Activated T-cell treated with anti-CD3 and anti-CD28 coated beads for 1 hour (primary cell): Measurements from ENCODE around the gene SPTBN1.

ENCODE experiments used
- DNase-seq: peaks from one replicate; pipeline ENCODE4 v3.0.0-alpha.2; 2020; ENCODE audit warnings: low read depth

Gene SPTBN1

DNA sequence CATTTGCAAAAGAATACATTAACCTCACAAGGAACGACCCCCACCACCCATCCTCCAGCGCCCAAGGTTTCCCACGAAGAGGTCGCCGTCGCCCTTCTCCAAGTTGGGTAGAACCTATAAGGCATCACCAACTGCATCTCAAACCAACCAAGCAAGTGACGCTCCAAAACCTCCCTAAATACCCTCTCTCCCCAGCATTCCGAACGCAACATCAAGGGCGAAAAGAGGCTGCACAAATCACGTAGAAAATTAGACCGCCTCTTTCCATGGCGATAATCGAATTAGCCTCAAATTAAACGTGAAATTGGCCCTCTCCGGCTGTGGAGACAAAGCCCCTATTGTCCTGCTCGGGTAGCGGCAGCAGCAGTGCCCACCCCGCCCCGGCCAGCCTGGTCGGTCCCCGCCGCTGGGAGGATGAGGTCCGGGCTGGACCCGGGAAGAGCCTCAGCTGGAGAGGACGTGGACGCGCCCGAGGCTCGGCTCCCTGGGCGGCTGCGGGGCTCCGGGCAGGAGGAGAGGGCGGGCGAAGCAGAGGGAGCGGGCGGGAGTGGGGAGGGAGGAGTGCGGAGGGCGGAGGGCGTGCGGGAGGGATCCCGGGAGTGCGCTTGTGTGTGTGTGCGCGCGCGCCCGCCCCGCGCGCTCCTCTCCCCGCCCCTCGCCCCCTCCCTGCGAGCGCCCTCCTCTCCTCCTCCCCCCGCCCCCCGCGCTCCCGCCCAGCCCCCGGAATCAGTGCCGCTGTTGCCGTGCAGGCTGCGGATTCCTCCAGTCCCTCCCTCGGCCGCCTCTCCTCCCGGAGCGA, at the start of gene SPTBN1:
TSS of gene SPTBN1 (plus strand) at position 765 of the 799 bp plus-strand sequence. CDS start 70,092 bp downstream, outside the sequence.
- DNase-seq, result no peak

DNA sequence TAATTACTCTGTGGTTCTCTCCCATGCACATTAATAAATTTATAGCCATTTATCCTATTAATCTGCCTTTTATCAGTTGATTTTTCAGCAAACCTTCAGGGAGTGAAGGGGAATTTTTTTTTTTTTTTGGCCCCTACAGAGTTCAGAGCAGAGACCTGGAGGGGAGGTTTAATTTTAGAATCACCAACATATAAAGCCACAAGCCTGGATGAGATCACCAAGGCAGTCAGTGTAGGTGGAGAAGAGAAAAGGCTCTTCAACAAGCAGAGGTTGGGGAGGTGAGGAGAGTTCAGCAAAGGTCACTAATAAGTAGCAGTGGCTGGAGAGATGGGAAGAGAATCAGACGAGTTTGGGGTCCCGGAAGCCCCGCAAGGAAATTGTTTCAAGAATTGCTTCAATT, 48.4 kb upstream of the SPTBN1 start:
- DNase-seq, result no peak

GRCh38 chr2:54408288-54408687, 47.8 kb upstream of the SPTBN1 start:
- DNase-seq, result no peak

GRCh38 chr2:54409752-54410151, 46.4 kb upstream of the SPTBN1 start:
- DNase-seq, result no peak

- no peak for DNase-seq
These were observed 44.2 kb upstream of the SPTBN1 start for GRCh38 chr2:54411801-54412354.

DNA sequence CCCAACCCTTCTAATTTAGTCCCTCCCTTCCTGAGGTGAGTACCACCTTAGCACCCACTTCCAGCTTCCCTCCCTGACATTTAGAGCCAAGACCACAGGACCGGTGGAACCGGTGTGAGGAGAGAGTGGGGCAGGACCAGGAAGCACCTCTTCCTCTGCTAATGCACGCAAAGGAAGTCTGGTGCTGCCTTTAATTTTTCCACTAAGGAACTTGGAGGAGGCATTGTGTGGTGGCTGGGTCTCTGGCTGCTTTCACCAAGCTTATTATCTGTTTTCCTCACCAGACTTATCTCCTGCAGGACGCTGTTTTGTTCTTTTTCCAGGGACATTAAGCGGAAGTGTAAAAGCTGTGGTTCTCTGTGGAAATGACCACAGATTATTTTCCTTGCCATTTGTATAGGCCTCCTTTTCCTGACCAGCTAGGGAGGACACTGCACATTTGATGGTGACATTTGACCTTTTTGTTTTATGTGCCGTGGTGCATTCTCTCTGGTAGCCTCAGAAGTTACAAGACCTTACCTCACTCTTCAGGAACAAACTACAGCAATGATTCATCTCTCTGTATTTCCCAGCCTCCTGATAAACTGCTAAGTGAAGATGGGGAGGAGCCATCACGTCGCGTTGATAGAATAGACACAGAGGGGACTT, 39.8 kb upstream of the SPTBN1 start:
- no peak for DNase-seq

DNA sequence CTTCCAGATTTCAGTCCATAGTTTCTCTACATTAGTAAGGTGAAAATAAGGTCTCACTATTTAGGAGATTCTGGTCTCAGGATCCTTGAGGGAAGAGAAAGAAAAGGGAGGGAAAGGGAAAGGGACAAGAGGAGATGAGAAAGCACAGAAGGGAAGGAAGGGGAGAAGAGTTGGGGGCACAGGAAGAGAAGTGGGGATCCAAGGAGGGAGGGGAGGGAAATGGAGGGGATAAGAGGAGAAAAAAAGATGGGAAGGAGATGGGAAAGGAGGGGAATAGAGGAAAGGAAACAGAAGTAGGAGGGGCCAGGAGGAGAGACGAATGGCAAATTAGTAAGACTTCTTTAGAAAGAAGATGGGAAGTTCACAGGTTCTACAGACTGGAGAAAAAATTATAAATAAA, 39.2 kb upstream of the SPTBN1 start:
- no peak for DNase-seq

GRCh38 chr2:54417577-54417976, 38.5 kb upstream of the SPTBN1 start:
- DNase-seq, result no peak

GRCh38 chr2:54419388-54419787, 36.7 kb upstream of the SPTBN1 start:
- no peak for DNase-seq

DNA sequence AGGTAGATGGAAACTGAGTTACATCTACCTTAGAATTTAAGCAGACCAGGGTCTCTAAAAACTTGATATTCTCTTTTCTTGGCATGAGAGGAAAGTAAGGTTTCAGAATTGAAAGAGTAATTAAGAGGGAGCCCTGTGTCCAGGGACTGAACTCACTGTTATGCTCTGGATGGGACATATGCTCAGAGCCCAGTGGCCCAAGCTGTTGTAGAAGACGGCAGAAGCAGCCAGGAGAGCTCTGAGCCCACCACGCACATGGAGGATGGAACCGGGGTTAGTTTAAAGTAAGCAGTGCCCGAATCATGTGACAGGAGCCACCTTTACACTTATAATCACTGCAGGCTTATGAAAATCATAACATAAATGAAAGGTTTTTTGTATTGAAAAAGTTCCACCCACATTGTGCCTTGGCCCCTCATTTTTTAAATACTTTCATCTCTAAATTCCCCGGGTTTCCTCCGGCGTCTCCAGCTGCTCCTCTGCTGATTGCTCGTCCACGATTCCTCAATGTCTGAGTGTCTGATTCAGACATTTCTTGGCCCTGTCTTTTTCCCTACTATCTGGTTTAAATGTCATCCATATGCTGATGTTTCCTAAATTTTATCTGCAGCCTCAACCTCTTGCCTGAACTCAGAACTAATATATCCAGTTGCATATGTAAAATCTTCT, 36.1 kb upstream of the SPTBN1 start:
- DNase-seq, result no peak

GRCh38 chr2:54420524-54421172, 35.5 kb upstream of the SPTBN1 start:
- no peak for DNase-seq

GRCh38 chr2:54422072-54422581, 34.0 kb upstream of the SPTBN1 start:
- DNase-seq, result peak; percentile 2

GRCh38 chr2:54423213-54423612, 32.9 kb upstream of the SPTBN1 start:
- DNase-seq, result no peak

DNA sequence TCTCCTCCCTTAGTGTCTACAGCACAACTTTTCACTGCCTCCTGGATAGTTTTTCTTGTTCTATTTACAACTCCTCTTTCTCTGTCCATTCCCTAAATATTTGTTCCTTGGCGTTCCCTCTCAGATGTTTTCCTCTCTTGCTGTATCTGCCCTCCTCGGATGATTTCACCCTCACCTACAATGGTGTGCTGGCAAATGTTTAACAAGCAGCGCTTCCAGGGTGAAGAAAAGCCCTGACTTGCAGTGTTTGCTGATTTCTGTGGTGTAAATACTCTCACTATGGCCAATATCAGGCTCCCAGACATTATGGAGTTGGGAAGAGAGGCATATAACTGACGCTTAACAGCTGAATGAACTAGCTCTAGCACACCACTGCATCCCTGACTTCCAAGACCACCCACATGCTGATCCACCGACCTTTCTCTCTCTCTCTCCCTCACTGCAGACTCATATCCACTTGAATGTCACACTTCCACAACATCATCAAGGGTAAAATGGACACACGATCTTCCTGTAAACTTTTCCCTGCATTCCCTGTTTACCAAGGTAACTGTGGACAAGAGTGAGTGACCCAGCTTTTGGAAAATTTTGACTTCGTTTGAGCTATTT, 31.5 kb upstream of the SPTBN1 start:
- DNase-seq, result no peak

- no peak for DNase-seq
These were observed 27.9 kb upstream of the SPTBN1 start for GRCh38 chr2:54428108-54428831.

- DNase-seq, result no peak
These were observed 27.1 kb upstream of the SPTBN1 start for GRCh38 chr2:54429054-54429453.

DNA sequence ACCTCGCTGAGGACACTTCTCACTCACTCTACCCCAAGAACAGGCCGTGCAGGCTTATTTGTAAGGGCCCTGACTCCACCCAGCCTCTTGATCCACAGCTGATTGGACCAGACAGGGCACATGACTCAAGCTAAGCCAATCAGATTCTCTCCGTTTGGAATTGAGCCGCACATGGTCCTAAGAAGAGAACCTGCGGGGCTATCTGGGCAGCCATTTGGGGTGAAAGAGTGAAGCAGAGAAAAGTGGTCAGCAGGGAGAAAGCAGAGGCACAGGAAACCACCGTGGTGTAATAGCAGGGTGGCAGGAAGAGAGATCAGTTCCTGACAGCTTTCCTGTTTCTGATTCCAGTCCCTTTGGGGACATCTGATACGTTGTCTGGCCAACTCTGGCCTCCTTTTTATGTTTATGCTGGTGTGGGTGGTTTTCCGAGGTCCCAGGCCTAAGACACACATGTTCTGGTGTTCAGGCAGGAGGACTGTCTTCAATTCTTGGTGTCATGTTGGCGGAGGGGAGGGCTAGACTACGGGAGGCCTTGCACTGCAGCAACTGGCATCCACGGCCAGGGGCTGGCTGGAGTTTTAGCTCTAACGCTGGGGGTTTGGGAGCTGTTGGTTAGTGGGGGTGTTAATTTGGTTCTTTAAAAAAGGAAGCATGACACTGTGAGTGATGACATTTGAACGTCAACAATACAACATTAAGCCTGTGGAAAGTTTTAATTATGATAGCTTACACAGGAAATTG, 26.1 kb upstream of the SPTBN1 start:
- DNase-seq, result no peak

DNA sequence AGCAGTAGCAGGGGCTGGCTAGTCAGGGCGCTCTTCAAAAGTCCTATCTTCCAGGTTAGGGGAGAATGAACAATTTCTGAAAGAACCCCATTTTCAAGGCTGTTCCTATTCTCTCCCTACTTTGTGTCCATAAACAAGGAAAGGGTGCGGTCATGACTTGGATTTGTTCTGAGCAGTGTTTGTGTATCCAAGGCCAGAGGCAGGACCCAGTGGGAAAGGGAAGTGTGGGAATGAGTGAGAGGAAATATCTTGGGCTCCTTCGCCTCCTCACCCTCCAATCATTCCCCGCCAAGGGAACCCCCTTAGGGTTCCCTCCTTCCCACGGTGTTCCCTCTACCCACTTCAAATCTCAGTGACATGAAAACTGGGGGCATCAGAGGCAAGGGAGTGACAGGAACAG, 25.5 kb upstream of the SPTBN1 start:
- DNase-seq, result no peak

DNA sequence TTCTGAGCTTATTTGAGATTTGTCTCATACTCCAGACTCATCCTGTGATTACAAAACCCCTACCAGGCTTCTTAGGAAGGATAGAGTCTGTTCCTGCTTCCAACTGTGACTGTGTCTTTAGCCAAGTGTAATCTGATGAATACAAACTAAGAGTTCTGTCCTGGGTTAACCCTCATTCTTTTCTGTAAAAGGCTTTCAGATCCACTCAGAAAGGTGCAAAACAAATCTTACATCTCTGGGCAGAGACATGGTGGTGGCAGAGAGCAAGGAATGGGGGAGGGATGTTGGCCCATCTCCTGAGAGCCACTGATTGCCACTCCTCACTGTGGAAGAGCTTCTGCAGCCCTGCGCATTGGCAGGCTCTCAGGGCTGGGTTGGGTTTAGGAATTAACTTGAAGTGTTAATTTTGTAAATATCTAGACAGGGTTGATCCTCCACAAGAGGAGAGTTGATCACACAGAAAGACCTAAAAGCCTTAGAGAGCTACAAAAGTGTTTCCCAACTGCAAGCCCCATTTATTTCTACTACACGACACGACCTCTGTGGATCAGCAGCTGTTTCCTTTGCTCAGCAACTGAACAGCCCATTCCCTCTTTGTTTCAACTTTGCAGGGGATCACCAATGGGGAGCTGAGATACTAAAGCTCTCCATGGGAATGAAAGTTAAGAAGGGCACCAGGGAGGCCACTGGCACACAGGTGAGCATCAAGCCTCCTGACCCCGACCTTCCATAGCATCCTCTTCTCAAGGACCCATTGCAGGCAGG, 23.7 kb upstream of the SPTBN1 start:
- DNase-seq, result no peak
